GM23338 (cell line): ENCODE results near the gene RORC. TPM values are rescaled to one million over a fixed set of nuclear protein-coding genes. Genes with fewer than 3 reads are reported as not detected.

ENCODE experiments used
- ATAC-seq: fragments of 200-7000 bp; cut with Tn5 transposase; 3 replicates; pipeline ENCODE4 v1.9.1; 2020
- DNase-seq: peaks from one replicate; pipeline ENCODE4 v3.0.0-alpha.2; 2015; ENCODE audit warnings: low spot score
- H2AFZ ChIP-seq: fragments of 200-600 bp; sonication (generic); 2 replicates; pipeline ENCODE4 v1.8.0; 2016; ENCODE audit warnings: antibody characterized with exemption, mild to moderate bottlenecking, moderate library complexity
- H3F3A ChIP-seq: fragments of 200-600 bp; sonication (generic); replicated peaks from 2 replicates; pipeline ENCODE4 v1.8.0; 2017; ENCODE audit warnings: antibody characterized with exemption, mixed run types, low read depth
- H3K27ac ChIP-seq: fragments of 200-600 bp; sonication (generic); 2 replicates; pipeline ENCODE4 v1.6.1; 2016; ENCODE audit warnings: low read depth
- H3K27me3 ChIP-seq: fragments of 200-600 bp; sonication (generic); 2 replicates; pipeline ENCODE4 v1.8.0; 2016; ENCODE audit warnings: mild to moderate bottlenecking, mixed run types, moderate library complexity; ENCODE audit not compliant: insufficient read depth
- H3K36me3 ChIP-seq: fragments of 200-600 bp; sonication (generic); 2 replicates; pipeline ENCODE4 v1.8.0; 2016; ENCODE audit warnings: mild to moderate bottlenecking; ENCODE audit not compliant: insufficient read depth
- H3K4me1 ChIP-seq: fragments of 200-600 bp; sonication (generic); 2 replicates; pipeline ENCODE4 v1.8.0; 2016; ENCODE audit warnings: mild to moderate bottlenecking, moderate library complexity; ENCODE audit not compliant: insufficient read depth
- H3K4me2 ChIP-seq: fragments of 200-600 bp; sonication (generic); 2 replicates; pipeline ENCODE4 v1.7.1; 2017; ENCODE audit warnings: mixed run types
- H3K4me3 ChIP-seq: fragments of 200-600 bp; sonication (generic); 2 replicates; pipeline ENCODE4 v1.6.1; 2016; ENCODE audit warnings: mixed run types
- H3K79me2 ChIP-seq: fragments of 200-600 bp; sonication (generic); replicated peaks from 2 replicates; pipeline ENCODE4 v1.8.0; 2017; ENCODE audit warnings: mild to moderate bottlenecking; ENCODE audit not compliant: insufficient read depth
- H3K9me2 ChIP-seq: fragments of 200-600 bp; sonication (generic); 2 replicates; pipeline ENCODE4 v1.8.0; 2017; ENCODE audit not compliant: insufficient read depth
- H4K20me1 ChIP-seq: fragments of 200-600 bp; sonication (generic); replicated peaks from 2 replicates; pipeline ENCODE4 v1.8.0; 2017; ENCODE audit warnings: mild to moderate bottlenecking; ENCODE audit not compliant: insufficient read depth
- H3K27ac Mint-ChIP-seq: 2 replicates; pipeline ENCODE4 v1.8.0; 2020; ENCODE audit warnings: inconsistent platforms, mild to moderate bottlenecking, moderate library complexity, mixed read lengths
- H3K27me3 Mint-ChIP-seq: 3 replicates; pipeline ENCODE4 v1.8.0; 2022; ENCODE audit warnings: low read depth, mild to moderate bottlenecking, moderate library complexity, mixed read lengths, inconsistent platforms; ENCODE audit not compliant: insufficient read depth, poor library complexity
- H3K36me3 Mint-ChIP-seq: 3 replicates; pipeline ENCODE4 v1.8.0; 2021; ENCODE audit warnings: low read depth, mild to moderate bottlenecking, inconsistent platforms, moderate library complexity, mixed read lengths
- H3K4me1 Mint-ChIP-seq: 3 replicates; pipeline ENCODE4 v1.8.0; 2020; ENCODE audit warnings: mild to moderate bottlenecking, inconsistent platforms, mixed read lengths
- H3K4me3 Mint-ChIP-seq: 3 replicates; pipeline ENCODE4 v1.8.0; 2021; ENCODE audit warnings: moderate library complexity, mild to moderate bottlenecking, inconsistent platforms, mixed read lengths
- H3K9me3 Mint-ChIP-seq: 3 replicates; pipeline ENCODE4 v1.8.0; 2020; ENCODE audit warnings: moderate library complexity, mild to moderate bottlenecking, inconsistent platforms, mixed read lengths
- CREB1 ChIP-seq: fragments of 250-450 bp; sonication (Bioruptor Pico); IDR thresholded peaks from 2 replicates; pipeline ENCODE4 v1.5.0; 2020; ENCODE audit warnings: low read depth, mild to moderate bottlenecking, moderate library complexity
- EZH2 ChIP-seq: fragments of 200-600 bp; sonication (generic); IDR thresholded peaks from one replicate; pipeline ENCODE4 v1.8.0; 2017; ENCODE audit warnings: antibody characterized with exemption, mild to moderate bottlenecking, low read depth; ENCODE audit not compliant: unreplicated experiment
- EZH2phosphoT487 ChIP-seq: fragments of 200-600 bp; sonication (generic); IDR thresholded peaks from one replicate; pipeline ENCODE4 v1.8.1; 2018; ENCODE audit warnings: antibody characterized with exemption; ENCODE audit not compliant: unreplicated experiment
- NANOG ChIP-seq: IDR thresholded peaks from 2 replicates; pipeline ENCODE4 v1.6.1; 2016; ENCODE audit warnings: antibody characterized with exemption, borderline replicate concordance
- POLR2AphosphoS5 ChIP-seq: IDR thresholded peaks from 2 replicates; pipeline ENCODE4 v1.6.1; 2016; ENCODE audit warnings: antibody characterized with exemption, low read depth
- ZNF114 ChIP-seq: fragments of 250-450 bp; sonication (Bioruptor Pico); IDR thresholded peaks from 2 replicates; pipeline ENCODE4 v1.5.0; 2020; ENCODE audit warnings: mild to moderate bottlenecking, moderate library complexity
- polyA plus RNA-seq: library from polyadenylated mRNA; unstranded; fragments of >200 nt; fragmentation: Nextera tagmentation; extraction: Ambion mirVana; gene quantifications from 2 replicates; pipeline ENCODE4 v1.2.1, GENCODE V29; 2016
- total RNA-seq: library from RNA; depleted of rRNA; stranded (reverse); fragments of >200 nt; shearing (Covaris generic); gene quantifications from 2 replicates; pipeline ENCODE4 v1.2.3, GENCODE V29; 2014
- TF ChIP-seq, protein P1 (sequence below), 2 experiments: fragments of 200-600 bp in 1 of 2; sonication (generic) in 1 of 2; conservative IDR thresholded peaks; 2 replicates each; pipeline versions ENCODE4 v1.5.1 to v1.6.1; 2016 to 2017; ENCODE audit warnings: antibody characterized with exemption in 2 of 2, low read depth in 2 of 2, mild to moderate bottlenecking in 2 of 2, moderate library complexity in 1 of 2

RORC gene
- total and polyA plus RNA-seq, 2 experiments from 2014 or later: 0.29 to 0.97 TPM

DNA sequence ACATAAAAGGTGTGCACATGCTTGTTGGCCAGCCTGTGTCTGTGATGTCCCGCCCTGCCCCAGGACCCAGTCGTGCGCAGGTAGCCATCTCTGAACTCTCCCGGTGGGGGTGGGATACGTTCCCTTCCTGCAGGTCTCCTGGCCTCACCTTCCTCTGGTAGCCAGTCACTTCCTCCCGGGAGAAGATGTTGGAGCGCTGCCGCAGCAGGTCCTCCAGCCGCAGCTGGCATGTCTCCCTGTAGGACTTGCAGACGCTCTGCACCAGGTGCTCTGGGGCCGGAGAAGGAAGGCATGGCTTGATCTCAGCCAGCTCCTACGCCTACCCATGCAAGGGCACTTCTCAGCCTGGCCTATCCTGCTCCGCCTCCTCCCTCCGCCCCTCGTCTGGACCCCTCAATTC, 17.2 kb downstream of the RORC start:
- Mint-ChIP-seq H3K27me3 (peaks cover 15% of the 10 kb centered on the region), H3K4me3 (no peak overlapping the region), H3K9me3 (no peaks in the 10 kb centered on the region), H3K27ac (no peak overlapping the region), H3K36me3 (no peaks in the 10 kb centered on the region), H3K4me1 (peaks cover 15% of the 10 kb centered on the region)
- Histone ChIP-seq H3K9me2 (no peaks in the 10 kb centered on the region), H3K4me3 (no peak overlapping the region), H4K20me1 (no peaks in the 10 kb centered on the region), H3F3A (no peaks in the 10 kb centered on the region), H2AFZ (no peak overlapping the region), H3K36me3 (no peaks in the 10 kb centered on the region), H3K4me2 (no peak overlapping the region), H3K27me3 (no peaks in the 10 kb centered on the region), H3K27ac (no peak overlapping the region), H3K79me2 (no peaks in the 10 kb centered on the region), H3K4me1 (peaks cover 7% of the 10 kb centered on the region)
- no peak for DNase-seq
- no peak; the same call in 2 of the 3 replicates for ATAC-seq
- no peak for TF ChIP-seq EZH2phosphoT487
- no peak for TF ChIP-seq NANOG

GRCh38 chr1:151813271-151813977, 18.2 kb downstream of the RORC start:
- Mint-ChIP-seq H3K27ac (no peak overlapping the region), H3K9me3 (no peaks in the 10 kb centered on the region), H3K36me3 (no peaks in the 10 kb centered on the region), H3K4me1 (peaks cover 22% of the 10 kb centered on the region), H3K4me3 (no peak overlapping the region), H3K27me3 (peaks cover 15% of the 10 kb centered on the region)
- DNase-seq (no peak), ATAC-seq (no peak)
- Histone ChIP-seq H3K27me3 (no peaks in the 10 kb centered on the region), H3K27ac (no peak overlapping the region), H3K4me1 (peaks cover 7% of the 10 kb centered on the region), H3K4me2 (no peak overlapping the region), H3K9me2 (no peaks in the 10 kb centered on the region), H3F3A (no peaks in the 10 kb centered on the region), H4K20me1 (no peaks in the 10 kb centered on the region), H2AFZ (no peak overlapping the region), H3K79me2 (no peaks in the 10 kb centered on the region), H3K4me3 (no peak overlapping the region), H3K36me3 (no peaks in the 10 kb centered on the region)
- no peak for TF ChIP-seq EZH2
- TF ChIP-seq CREB1 (CRISPR knock-in tag): no peak

GRCh38 chr1:151811181-151811580, 20.4 kb downstream of the RORC start:
- Mint-ChIP-seq H3K9me3 (no peaks in the 10 kb centered on the region), H3K27ac (peak overlapping the region; percentile 34; the same call in 1 of the 2 replicates), H3K4me1 (peaks cover 22% of the 10 kb centered on the region), H3K4me3 (no peak overlapping the region), H3K36me3 (no peaks in the 10 kb centered on the region), H3K27me3 (peaks cover 8% of the 10 kb centered on the region)
- no peak overlapping the region for H3K4me3 ChIP-seq
- H2AFZ ChIP-seq: peak overlapping the region; percentile 52; the same call in 1 of the 2 replicates
- no peaks in the 10 kb centered on the region for H4K20me1 ChIP-seq
- no peak for ATAC-seq
- H3F3A ChIP-seq: no peaks in the 10 kb centered on the region
- TF ChIP-seq EZH2phosphoT487 (no peak), CREB1 (CRISPR knock-in tag) (no peak), POLR2AphosphoS5 (no peak), ZNF114 (no peak), EZH2 (no peak)
- TF ChIP-seq, protein P1, sequence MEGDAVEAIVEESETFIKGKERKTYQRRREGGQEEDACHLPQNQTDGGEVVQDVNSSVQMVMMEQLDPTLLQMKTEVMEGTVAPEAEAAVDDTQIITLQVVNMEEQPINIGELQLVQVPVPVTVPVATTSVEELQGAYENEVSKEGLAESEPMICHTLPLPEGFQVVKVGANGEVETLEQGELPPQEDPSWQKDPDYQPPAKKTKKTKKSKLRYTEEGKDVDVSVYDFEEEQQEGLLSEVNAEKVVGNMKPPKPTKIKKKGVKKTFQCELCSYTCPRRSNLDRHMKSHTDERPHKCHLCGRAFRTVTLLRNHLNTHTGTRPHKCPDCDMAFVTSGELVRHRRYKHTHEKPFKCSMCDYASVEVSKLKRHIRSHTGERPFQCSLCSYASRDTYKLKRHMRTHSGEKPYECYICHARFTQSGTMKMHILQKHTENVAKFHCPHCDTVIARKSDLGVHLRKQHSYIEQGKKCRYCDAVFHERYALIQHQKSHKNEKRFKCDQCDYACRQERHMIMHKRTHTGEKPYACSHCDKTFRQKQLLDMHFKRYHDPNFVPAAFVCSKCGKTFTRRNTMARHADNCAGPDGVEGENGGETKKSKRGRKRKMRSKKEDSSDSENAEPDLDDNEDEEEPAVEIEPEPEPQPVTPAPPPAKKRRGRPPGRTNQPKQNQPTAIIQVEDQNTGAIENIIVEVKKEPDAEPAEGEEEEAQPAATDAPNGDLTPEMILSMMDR (conservative IDR thresholded peaks at IDR 0.05; ENCODE audit: low read depth in 2 of 2): no peak
- no peaks in the 10 kb centered on the region for H3K27me3 ChIP-seq
- no peaks in the 10 kb centered on the region for H3K9me2 ChIP-seq
- DNase-seq: no peak
- H3K27ac ChIP-seq: no peak overlapping the region
- peaks cover 7% of the 10 kb centered on the region for H3K4me1 ChIP-seq
- H3K79me2 ChIP-seq: no peaks in the 10 kb centered on the region
- H3K4me2 ChIP-seq: no peak overlapping the region
- H3K36me3 ChIP-seq: no peaks in the 10 kb centered on the region
